Stimulated activated effector memory CD8-positive, alpha-beta T cell treated with anti-CD3 and anti-CD28 coated beads, Interleukin-12 subunit alpha, Interleukin-12 subunit beta, amount 100 ng/mL, for 72 hours (primary cell): Measurements from ENCODE around the gene PHB1.

Experiments used
- ATAC-seq: fragments of 150-1000 bp; cut with Tn5 transposase; 2 replicates; pipeline ENCODE4 v1.10.0; 2021
- DNase-seq, 2 donors: peaks; one replicate each; pipeline ENCODE4 v3.0.0; 2021 to 2022; ENCODE audit warnings: low spot score in 2 of 2
- H3K27ac Mint-ChIP-seq: one replicate; pipeline ENCODE4 v1.8.0; 2022; ENCODE audit warnings: mild to moderate bottlenecking, mixed read lengths
- H3K36me3 Mint-ChIP-seq: one replicate; pipeline ENCODE4 v1.8.0; 2022; ENCODE audit warnings: mild to moderate bottlenecking, mixed read lengths
- H3K4me1 Mint-ChIP-seq: one replicate; pipeline ENCODE4 v1.8.0; 2022; ENCODE audit warnings: mixed read lengths
- H3K4me3 Mint-ChIP-seq: one replicate; pipeline ENCODE4 v1.8.0; 2022; ENCODE audit warnings: mild to moderate bottlenecking, mixed read lengths
- H3K9me3 Mint-ChIP-seq: one replicate; pipeline ENCODE4 v1.8.0; 2022; ENCODE audit warnings: mixed read lengths

The PHB1 gene

DNA sequence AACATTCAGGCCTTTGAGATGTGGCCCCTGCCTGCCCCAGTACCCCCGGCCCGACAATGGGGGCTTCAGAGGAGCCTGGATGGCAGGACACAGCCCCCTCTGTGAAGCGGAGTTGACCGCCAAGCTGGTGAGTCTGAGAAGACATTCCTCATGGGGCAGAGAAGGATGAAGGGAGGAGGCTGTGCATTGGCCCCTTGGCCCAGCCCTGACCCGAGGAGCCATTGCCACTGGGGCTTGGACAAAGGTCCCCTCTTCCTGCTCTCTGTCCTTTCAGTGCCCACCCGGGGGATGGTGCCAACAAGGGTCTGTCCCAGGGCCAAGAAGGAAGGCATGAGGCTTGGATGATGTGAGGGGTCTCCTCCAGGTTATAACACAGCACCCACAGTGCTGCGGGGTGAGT, 30.9 kb upstream of the PHB1 start:
- Mint-ChIP-seq H3K9me3 (no peaks in the 10 kb centered on the region), H3K36me3 (no peaks in the 10 kb centered on the region), H3K4me1 (peaks cover 4% of the 10 kb centered on the region), H3K27ac (no peak overlapping the region), H3K4me3 (no peak overlapping the region)
- DNase-seq (no peak), ATAC-seq (peak; percentile 16)

GRCh38 chr17:49444384-49444783, 29.7 kb upstream of the PHB1 start:
- Mint-ChIP-seq H3K36me3 (no peaks in the 10 kb centered on the region), H3K4me3 (no peak overlapping the region), H3K4me1 (peaks cover 1% of the 10 kb centered on the region), H3K9me3 (no peaks in the 10 kb centered on the region), H3K27ac (no peak overlapping the region)
- no peak for DNase-seq
- ATAC-seq: no peak

GRCh38 chr17:49443862-49444261, 29.2 kb upstream of the PHB1 start:
- ATAC-seq (no peak), DNase-seq (no peak)
- no peak overlapping the region for H3K27ac Mint-ChIP-seq
- no peaks in the 10 kb centered on the region for H3K36me3 Mint-ChIP-seq
- no peak overlapping the region for H3K4me3 Mint-ChIP-seq
- no peaks in the 10 kb centered on the region for H3K9me3 Mint-ChIP-seq
- peaks cover 7% of the 10 kb centered on the region for H3K4me1 Mint-ChIP-seq

- DNase-seq (no peak), ATAC-seq (no peak)
- Mint-ChIP-seq H3K36me3 (no peaks in the 10 kb centered on the region), H3K4me1 (peaks cover 7% of the 10 kb centered on the region), H3K27ac (no peak overlapping the region), H3K9me3 (no peaks in the 10 kb centered on the region), H3K4me3 (no peak overlapping the region)
Observed at GRCh38 chr17:49442041-49442440, 27.4 kb upstream of the PHB1 start.

- ATAC-seq: no peak
- H3K27ac Mint-ChIP-seq: no peak overlapping the region
- no peaks in the 10 kb centered on the region for H3K36me3 Mint-ChIP-seq
- no peak overlapping the region for H3K4me3 Mint-ChIP-seq
- DNase-seq: no peak
- peaks cover 7% of the 10 kb centered on the region for H3K4me1 Mint-ChIP-seq
- no peaks in the 10 kb centered on the region for H3K9me3 Mint-ChIP-seq
Observed at GRCh38 chr17:49441578-49441977, 26.9 kb upstream of the PHB1 start.

DNA sequence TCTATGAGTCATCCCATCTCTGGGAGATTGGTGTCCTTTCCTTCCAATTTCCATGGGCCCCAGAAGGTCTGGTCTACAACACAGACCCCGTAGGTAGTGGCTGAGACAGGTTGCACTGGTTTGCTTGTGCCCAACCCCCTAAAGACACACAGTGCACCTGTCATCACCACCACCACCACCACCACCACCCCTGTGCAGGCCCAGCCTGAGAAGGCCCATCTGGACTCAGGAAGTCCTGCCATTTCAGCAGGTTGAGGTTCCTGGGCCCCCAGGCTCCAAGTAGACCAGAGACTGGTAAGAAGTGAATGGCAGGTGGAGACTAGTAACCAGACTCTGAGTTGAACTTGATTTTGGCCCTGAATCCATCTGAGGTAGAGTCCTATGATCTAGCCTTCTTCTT, 25.9 kb upstream of the PHB1 start:
- H3K4me1 Mint-ChIP-seq: peaks cover 7% of the 10 kb centered on the region
- no peak for DNase-seq
- ATAC-seq: peak; percentile 25
- no peak overlapping the region for H3K27ac Mint-ChIP-seq
- no peaks in the 10 kb centered on the region for H3K9me3 Mint-ChIP-seq
- H3K36me3 Mint-ChIP-seq: no peaks in the 10 kb centered on the region
- no peak overlapping the region for H3K4me3 Mint-ChIP-seq

DNA sequence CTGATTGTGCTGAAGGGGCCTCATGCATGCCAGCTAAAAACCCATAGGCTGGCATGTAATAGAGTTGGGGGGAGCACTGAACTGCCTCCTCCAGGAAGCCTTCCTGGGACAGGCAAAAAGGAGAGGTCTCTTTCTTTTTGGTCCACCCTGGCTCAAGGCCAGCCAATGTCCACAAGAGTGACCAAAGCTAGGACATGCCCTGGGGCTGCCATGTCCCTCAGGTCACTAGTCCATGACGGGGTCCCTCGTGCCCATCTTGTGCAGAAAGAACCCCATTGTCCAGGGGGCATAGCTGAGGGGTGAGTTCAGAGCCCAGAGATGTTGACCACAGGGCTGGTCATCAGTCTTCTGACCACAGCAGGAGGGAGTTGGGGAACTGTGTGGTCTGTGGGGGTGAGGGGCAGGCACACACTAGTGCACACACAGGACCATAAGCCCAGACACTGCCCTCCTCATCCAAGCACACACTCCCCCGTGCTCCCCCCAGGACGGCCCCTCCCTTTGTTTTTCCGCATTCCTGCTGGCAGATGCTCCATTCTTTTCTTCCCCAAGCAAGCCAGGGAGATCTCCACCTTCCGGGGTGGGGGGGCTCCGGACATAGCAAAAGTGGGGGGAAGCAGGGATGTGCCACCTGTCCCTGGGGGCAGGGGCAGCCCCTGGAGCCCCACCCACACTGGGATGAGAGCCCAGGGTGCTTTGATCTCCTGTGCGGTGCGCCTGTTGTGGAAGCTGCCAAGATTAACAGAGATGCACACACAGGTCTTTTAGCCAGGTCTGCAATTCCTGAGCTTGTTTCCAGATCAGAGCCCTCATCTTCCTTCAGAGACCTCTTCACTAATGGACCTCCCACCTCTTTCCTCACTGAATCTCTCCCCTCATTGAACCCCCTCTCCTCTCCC, 25.2 kb upstream of the PHB1 start:
- Mint-ChIP-seq H3K9me3 (no peaks in the 10 kb centered on the region), H3K4me1 (peaks cover 7% of the 10 kb centered on the region), H3K36me3 (no peaks in the 10 kb centered on the region), H3K4me3 (no peak overlapping the region), H3K27ac (no peak overlapping the region)
- DNase-seq (no peak), ATAC-seq (no peak)

DNA sequence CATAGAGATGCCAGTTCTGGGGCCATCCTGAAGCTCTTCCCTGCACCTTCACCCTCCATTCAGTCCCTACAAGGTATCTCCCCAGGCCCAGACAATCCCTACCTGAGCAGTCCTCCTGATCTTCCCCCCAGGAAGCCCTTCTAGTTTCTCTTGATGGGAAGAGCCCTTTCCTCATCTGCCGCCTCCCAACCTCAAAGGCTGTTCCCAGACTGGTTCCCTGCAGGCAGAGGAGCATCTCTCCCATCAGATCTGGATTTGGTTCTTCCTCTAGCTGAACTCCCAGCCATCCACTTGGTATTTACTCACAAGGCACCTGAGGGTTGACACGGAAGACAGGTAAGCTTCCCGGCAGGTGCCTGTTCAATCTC, 24.6 kb upstream of the PHB1 start:
- Mint-ChIP-seq H3K4me3 (no peak overlapping the region), H3K27ac (no peak overlapping the region), H3K4me1 (peaks cover 7% of the 10 kb centered on the region), H3K9me3 (no peaks in the 10 kb centered on the region), H3K36me3 (no peaks in the 10 kb centered on the region)
- no peak for ATAC-seq
- DNase-seq: no peak

DNA sequence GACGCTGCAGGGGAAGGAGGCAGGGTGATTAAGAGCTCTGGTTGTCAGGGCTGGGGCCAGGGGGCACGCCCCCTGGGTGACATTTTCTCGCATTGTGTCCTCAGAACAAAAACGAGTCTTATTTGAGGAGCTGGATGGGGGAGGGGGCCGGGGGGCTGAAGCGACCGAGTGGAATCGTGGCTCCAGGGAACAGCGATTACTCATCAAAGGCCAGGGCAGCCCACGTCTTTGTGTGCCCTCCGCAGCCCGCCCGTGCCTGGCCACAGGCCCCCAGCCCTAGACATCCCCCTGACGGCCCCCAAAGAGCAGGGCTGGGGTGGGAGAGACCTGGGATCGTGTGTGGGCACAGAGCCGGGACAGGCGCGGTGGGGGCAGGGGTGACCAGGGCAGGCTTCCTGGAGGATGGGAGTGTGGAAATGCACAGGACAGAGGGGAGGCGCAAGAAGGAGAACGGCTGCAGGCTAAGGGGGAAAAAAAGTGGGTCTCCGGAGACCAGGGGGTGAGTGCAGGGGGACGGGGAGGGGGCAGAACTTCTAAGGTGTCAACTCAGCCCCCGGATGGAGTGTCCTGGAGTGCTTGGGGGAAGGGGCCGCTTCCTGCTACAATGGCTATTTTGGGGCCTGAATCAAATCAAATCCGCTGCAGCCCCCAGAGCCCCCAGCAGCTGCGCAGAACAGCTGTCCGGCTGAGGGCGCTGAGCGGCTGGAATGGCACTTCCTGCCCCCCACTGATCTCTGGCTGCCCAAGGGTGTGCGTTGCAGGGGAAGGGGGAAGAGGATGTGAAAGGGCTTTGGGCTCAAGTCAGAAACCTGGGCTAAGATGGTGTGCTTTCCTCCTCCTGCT, 24.0 kb upstream of the PHB1 start:
- H3K4me3 Mint-ChIP-seq: no peak overlapping the region
- ATAC-seq (no peak), DNase-seq (no peak)
- no peak overlapping the region for H3K27ac Mint-ChIP-seq
- H3K36me3 Mint-ChIP-seq: no peaks in the 10 kb centered on the region
- no peaks in the 10 kb centered on the region for H3K9me3 Mint-ChIP-seq
- peaks cover 7% of the 10 kb centered on the region for H3K4me1 Mint-ChIP-seq

DNA sequence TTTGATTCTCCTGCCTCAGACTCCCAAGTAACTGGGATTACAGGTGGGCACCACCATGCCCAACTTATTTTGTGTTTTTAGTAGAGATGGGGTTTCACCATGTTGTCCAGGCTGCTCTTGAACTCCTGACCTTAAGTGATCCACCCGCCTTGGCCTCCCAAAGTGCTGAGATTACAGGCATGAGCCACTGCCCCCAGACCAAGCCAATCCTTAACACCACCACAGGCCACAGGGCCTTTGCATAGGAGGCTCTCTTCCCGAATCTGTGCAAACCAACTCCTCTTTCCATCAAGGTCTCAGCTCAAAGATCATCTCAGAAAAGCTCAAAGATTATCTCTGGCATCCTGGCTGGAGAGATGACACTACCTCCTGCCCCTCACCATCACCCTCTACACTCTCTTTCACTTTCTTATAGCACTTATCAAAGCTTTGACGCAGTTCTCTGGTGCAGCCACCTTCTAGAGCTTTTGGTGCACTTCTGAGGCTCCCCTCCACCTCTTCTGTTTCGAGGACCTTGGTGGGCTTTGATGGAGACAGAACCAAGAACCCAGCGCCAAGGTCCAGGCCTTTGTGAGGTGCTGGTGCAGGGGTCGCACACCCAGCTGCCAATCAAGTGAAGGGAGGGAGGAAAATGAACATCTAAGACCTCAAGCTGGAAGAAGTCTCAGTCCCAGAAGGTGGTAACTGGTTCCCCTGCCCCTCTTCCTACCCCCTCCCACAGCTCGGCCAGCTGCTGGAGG, 23.2 kb upstream of the PHB1 start:
- no peak overlapping the region for H3K4me3 Mint-ChIP-seq
- DNase-seq (no peak), ATAC-seq (no peak)
- H3K27ac Mint-ChIP-seq: no peak overlapping the region
- no peaks in the 10 kb centered on the region for H3K36me3 Mint-ChIP-seq
- H3K9me3 Mint-ChIP-seq: no peaks in the 10 kb centered on the region
- peaks cover 7% of the 10 kb centered on the region for H3K4me1 Mint-ChIP-seq

DNA sequence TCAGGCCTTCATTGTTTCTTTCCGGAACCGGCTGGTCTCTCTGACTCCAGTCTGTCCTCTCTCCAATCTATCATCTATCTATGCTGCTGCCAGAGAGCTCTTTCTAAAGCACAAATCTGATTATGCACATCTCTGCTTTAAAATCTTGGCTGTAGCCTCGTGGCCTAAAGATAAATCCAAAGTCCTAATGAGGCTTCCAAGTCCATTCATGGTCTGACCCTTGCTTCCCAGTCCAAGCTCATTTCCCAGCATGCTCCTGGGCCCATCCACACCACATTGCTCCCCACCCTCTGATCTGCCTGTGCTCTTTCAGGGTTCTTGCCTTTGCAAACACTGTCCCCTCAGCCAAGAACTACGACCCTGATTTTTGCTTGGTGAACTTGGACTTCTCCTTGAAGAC, 21.5 kb upstream of the PHB1 start:
- H3K27ac Mint-ChIP-seq: no peak overlapping the region

DNA sequence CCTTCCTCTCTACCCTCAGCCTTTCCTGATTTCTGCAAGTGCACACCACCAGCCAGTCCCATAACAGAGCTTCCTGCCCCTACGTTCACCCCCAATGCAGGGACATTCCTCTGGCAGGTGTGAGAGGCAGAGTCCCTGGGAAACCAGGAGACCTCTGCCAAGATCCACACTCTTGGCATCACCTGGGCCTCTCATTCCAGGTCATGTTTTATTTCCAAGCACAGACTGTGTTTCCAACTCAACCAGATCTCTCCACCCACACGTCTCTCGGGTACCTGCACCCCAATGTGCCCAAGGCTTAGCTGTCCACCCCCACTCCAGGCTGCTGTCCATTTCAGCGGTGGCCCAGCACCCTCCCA, 21.0 kb upstream of the PHB1 start:
- H3K27ac Mint-ChIP-seq: no peak overlapping the region
- DNase-seq (no peak), ATAC-seq (no peak)
- H3K36me3 Mint-ChIP-seq: no peaks in the 10 kb centered on the region
- peaks cover 7% of the 10 kb centered on the region for H3K4me1 Mint-ChIP-seq
- no peak overlapping the region for H3K4me3 Mint-ChIP-seq
- H3K9me3 Mint-ChIP-seq: no peaks in the 10 kb centered on the region

More for the DNA sequence above, 21.5 kb upstream of the PHB1 start:
- Mint-ChIP-seq H3K36me3 (no peaks in the 10 kb centered on the region), H3K4me3 (no peak overlapping the region), H3K9me3 (no peaks in the 10 kb centered on the region), H3K4me1 (peaks cover 7% of the 10 kb centered on the region)
- DNase-seq (no peak), ATAC-seq (no peak)

GRCh38 chr17:49434821-49435670, 20.4 kb upstream of the PHB1 start:
- no peaks in the 10 kb centered on the region for H3K9me3 Mint-ChIP-seq
- no peak overlapping the region for H3K27ac Mint-ChIP-seq
- ATAC-seq (peak; percentile 60), DNase-seq (peak; percentile 27 to 69)
- no peaks in the 10 kb centered on the region for H3K36me3 Mint-ChIP-seq
- H3K4me3 Mint-ChIP-seq: no peak overlapping the region
- H3K4me1 Mint-ChIP-seq: peaks cover 7% of the 10 kb centered on the region

DNA sequence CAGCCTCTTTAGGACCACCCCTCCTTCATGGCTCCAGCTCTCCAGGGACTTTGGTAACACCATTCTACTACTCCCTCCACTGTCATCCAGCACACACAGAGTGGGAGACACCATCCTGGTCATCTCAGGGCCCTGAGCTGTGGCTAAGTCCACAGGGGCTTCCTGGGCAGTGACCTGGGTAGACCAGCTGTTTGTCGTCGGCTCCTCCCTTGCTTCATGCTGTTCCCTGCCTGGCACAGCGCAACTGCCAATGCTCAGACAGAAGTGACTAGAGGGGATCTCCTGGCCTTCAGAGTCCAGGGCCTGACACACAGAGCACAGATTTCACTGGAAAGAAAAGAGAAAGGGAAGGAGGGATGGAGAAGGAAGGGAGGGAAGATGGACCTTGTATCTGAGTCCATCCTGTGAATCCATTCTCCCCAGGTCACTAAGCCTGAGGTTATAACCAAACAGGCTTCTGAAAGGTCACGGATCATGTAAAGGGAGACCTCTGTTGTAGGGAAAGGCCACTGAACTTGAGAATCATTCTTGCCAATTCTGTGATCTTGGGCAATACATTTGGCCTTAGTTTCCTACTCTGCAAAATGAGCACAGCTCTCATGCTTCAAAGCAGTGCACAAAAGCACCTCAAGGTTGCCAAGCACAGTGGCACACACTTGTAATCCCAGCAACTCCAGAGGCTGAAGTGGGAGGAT, 18.5 kb upstream of the PHB1 start:
- Mint-ChIP-seq H3K4me1 (no peaks in the 10 kb centered on the region), H3K9me3 (no peaks in the 10 kb centered on the region)

More for the DNA sequence above, 18.5 kb upstream of the PHB1 start:
- DNase-seq (no peak), ATAC-seq (no peak)
- Mint-ChIP-seq H3K27ac (no peak overlapping the region), H3K4me3 (no peak overlapping the region), H3K36me3 (no peaks in the 10 kb centered on the region)
